GM19328 (cell line): ENCODE results near the gene CLDND2.

Source experiments
- ATAC-seq: cut with Tn5 transposase; IDR thresholded peaks from one replicate; pipeline ENCODE4 v1.9.1; 2021; ENCODE audit warnings: mild to moderate bottlenecking, moderate library complexity; ENCODE audit not compliant: unreplicated experiment

Gene CLDND2

DNA sequence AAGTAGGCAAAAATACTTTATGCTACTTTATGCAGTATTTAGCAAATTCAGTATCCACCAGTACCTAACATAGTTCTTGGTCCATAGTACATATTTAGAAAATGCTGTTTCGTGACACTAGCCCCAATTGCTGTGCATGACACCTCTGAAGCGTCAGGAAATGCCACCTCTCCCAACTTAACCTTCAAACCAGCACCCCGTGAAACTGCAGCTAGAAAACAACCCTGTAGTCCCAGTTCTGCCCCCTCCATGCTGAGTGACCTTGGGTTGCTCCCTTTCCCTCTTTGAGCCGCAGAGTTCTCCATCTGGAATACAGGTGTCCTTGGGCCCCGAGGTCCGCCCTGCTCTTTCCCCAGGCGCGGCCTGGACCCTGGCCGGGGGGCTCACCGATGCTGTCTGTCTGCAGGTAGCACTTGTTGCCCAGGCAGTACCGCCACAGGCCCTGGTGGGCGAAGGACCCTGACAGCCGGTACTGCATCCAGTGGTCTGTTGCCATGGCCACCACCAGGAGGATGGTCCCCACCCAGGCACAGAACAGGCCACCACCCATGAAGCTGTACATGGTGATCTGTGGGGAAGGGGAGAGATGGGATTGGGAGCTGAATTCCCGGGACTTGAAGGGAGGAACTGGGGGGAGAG lies 18.2 kb upstream of the CLDND2 start:
- ATAC-seq = no peak

DNA sequence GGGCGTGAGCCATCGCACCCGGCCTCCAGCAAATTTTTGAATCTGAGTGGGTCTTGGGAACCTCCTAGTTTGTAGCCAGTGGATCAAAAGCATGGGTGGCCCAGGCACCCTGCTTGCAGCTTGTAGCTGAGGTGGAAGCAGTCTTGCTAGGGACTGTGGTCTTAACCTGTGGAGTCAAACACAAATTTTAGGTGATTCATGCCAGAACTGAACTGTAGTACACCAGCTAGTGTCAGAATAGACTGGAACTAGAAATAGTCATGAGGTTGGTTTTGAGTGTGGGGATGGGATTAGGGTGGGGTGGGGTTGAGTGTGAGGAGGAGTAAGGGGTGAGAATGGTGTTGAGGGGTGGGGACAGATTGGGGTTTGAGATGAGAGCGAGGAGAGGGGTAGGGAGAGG lies 13.2 kb upstream of the CLDND2 start:
- no peak for ATAC-seq

DNA sequence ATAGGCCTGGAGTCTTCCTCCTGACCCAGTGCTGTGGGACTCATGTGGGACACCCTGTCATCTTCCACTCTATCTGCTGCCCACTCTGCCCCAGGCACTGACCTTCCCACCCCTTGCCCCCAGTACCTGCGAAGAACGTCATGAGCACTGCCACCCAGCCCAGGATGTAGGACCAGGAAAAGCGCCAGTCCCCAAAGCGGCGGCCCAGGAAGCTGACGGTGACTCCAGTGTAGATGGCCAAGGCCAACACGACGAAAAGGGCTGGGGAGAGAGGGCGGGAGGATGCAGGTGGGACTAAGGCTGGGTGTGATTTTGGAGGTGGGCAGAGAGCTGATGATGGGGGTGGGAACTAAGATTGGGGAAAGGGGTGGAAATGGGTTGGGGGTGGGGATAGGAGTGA lies 11.6 kb upstream of the CLDND2 start:
- no peak for ATAC-seq

DNA sequence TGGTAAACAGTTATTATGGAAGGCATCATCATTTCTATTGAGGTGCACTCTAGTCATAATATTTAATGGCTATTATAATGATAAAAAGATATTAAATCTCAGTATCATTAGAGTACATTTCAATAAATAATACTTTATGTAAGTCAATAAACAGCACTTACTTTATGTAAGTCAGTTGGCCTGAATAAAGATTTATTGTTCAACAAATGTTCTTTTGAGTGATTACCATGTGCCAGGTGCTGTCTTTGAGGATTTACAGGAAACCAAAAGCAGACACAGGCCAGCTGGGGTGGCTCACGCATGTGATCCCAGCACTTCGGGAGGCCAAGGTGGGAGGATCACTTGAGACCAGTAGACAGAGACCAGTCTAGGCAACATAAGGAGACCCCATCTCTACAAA lies 8.6 kb upstream of the CLDND2 start:
- no peak for ATAC-seq

DNA sequence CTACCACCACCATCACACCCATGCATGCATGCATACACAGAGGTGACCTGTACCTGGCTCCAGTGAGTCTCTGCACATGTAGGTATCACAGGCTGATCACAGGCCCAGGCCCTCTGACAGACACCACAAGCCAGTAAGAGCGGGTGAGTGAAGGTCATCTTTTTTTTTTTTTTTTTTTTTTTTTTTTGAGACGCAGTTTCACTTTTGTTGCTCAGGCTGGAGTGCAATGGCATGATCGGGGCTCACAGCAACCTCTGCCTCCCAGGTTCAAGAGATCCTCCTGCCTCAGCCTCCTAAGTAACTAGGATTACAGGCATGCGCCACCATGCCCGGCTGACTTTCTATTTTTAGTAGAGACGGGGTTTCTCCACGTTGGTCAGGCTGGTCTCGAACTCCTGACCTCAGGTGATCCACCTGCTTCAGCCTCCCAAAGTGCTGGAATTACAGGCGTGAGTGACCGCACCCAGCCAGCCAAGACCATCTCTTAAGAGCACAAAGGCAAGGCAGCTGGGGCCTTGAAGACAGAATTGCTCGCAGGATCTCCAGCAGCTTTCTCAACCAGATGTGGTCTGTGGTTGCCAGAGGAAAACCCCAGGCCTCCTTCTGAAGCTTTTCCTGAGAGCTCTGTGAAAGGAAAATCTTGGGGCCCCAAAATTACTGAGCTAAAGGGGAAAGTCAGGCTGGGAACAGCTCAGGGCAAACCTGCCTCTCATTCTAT lies 6.9 kb upstream of the CLDND2 start:
- no peak for ATAC-seq

DNA sequence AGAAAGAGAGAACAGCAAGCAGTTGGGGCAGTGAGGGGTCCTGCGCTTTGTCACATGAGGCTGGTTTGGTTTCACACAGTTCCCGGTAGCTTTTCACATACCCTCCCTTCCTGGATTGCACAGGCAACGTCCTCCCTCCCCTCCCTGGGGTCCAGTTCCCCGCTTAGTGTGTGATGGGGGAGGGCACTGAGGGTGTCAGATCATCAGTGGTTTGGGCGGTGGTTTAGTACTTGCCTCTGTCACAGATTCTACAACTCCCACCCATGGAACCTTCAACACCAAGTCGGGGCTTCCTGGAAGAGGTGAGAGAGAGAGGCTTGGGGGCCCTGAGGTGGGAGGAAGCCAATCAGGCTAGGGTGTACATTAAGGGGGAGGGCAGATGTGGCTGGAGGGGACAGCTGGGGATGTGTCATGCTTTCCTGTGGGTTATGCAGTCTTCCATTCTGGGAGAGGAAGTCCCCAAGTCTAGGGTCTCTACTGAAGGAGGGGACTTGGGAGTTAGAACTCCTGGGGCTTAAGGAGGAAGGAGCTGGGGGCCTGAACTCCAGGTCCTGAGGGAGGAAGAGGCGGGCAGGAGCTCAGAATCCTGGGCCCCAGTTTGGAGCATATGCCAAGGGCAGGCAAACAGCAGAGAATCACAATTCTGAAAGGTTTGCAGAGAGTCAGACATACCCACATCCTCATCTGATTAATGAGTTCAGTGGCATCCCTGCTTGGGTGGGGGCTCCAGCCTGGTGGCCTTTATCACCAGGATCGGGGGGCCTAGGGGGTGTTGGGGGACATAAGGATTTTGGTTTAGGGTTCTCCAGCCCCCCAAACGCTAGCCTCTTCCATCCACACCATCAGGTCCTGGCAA lies 4.1 kb upstream of the CLDND2 start, which contains the start of gene NKG7:
NKG7 (minus strand) TSS at position 6 of the 856 bp plus-strand sequence. CDS start 119 bp downstream, outside the sequence.
- no peak for ATAC-seq

DNA sequence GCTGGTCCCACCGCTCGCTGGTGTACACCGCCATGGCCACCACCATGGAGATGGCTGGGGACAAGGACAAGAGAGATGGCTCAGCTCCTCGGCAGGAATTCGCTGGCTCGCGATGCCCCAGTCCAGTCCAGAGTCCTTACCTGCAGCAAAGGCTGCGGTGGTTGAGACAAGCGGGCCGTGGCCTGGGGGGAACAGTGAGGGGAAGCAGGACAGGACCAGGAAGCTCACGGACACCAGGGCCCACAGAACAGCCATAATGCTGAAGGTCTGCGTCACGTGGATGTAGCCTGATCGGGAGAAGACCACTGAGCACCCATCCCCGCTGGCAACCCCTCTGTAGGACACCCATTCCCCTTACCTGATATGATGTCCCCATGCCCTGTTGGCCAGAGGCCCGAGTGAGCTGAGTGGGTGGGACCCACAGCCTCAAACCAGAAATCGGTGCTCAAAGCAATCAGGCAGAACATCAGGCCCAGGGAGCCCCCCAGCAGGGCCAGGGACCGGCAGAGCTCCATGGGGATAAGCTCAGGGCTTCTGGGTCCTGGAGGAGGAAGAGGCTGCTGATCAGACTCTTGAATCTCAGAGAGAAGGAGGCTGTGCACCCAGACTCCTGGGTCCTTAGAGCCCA lies 3.3 kb upstream of the CLDND2 start:
- no peak for ATAC-seq

DNA sequence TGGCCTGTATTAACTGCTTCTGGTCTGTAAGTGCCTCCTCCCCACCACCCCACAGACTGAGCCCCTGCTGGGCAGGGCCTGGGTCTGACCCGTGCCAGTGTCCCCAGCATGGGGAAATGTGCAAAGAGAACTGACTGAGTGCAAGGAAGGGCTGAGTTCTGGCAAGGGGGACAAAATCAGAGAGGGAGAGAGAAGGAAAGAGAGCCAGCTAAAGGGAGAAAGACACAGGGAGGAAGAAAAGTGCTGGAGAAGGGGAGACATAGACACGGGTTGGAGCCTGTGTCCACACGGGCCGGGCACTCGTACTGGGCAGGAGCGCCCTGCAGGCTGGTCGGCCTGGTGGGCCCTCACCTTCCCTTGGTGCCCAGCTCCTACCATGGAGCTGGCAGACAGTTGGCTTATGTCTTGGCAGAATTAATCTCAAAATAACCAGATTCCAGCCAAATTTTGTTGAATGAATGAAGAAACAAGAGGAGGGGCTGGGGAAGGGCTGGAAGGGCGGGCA lies 2.4 kb upstream of the CLDND2 start:
- no peak for ATAC-seq

DNA sequence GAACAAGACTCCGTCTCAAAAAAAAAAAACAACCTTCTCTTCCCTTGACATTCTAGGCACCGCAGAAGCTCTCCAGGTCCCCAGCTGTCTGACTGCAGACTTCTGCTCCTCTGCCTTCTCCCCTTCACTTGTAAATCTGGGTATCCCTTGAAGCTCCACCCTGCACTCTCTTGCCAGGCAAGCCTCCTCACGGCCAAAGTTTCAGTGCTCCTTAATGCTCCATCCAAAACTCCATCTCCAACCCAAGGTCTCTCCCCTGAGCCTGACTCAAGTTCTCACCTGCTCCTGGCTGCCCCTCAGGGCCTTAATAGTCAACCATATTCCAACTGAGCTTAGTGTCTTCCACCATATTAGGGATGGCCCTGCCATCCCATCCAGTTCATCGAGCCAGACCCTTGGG lies 1.4 kb upstream of the CLDND2 start:
- ATAC-seq = no peak

DNA sequence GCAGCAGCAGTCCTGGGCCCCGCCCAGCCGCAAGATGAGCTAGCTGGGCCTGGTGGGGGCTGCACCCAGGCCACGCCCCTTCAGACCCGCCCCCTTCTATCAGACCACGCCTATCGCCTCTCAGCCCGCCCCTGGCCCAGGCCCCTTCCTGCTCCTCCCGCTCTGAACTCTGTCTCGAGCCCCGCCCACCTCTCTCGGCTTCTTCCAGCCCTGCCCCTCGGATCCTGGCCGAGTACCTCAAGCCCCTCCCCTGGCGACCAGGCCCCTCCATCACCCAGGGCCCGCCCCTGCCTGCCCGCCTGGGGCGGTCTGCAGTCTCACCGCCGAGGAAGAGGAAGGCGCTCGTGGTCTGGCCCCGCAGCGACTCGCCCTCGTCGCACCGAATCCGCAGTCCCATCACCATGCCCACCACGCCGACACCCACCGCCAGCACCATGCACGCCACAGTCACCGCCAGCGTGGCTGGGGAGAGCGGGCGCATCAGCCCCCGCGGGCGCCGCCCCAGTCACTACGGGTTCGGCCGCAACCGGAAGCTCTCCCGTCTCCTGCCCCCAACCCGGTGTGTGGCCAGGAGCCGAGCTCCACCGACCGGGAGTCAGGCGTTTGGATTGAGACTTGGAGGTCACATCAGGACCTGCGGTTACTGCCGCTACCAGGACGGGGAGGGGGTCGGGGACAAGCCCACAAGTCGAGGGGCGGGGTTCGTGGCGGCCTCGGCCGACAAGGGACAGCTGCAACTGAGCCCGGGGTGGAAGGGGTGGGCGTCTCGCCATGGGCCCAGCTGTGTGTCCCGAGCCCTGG lies 1.0 kb downstream of the CLDND2 start:
- ATAC-seq = peak; percentile 74

DNA sequence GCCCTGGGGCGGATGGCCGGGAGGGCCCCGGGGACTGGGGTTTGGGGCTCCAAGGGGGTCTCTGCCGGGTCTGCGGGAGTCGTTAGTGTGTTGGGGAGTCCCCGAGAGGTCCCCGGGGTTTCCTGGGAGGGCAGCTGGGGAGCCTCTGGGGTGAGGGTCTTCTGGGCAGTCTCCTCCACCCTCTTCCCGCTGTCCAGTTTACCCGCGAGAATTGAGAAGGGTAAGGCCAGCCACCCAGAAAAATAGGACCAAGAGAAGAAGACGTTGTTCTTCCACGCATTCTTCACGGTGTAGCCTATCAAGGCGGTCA lies 1.6 kb downstream of the CLDND2 start:
- no peak for ATAC-seq

DNA sequence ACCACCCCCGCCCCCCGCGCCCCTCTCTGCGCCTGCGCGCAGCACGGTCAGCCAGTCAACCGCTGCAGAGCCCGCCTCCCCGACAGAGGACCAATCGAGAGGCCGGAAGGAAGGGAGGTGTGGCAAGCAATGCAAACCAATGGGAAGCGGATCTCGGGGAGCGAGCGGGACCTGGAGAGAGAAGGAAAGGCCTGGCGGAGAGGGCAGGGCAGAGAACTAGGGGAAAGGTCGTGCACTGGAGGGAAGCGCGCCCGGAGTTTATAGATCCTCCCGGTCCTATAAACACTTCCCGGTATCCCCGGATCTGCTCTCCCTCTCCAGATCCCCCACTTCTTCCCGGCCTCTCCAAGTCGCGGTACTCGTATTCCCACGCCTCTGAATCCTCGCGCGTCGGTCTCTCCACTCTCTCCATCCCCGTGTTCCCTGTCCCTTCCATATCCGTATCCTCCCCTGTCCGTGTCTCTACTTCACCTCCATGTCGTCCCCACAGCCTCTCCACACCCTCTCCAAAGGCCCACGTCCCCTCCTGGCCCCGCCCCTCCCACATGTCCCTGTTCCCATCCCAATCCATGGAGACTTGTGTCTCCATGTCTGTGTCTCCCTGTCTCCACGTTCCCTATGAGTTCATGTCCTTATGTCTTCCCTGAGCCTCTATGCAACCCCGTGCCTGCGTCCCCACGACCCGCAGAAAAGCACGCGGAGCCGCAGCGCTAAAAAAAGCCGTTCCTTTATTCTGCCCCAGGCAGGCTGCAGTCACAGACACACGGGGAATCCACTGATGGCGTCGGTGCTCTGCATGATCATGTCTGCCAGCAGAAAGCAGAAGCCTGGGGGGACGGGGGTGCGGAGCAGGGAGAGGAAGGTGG lies 2.2 kb downstream of the CLDND2 start:
- peak; percentile 43 for ATAC-seq

DNA sequence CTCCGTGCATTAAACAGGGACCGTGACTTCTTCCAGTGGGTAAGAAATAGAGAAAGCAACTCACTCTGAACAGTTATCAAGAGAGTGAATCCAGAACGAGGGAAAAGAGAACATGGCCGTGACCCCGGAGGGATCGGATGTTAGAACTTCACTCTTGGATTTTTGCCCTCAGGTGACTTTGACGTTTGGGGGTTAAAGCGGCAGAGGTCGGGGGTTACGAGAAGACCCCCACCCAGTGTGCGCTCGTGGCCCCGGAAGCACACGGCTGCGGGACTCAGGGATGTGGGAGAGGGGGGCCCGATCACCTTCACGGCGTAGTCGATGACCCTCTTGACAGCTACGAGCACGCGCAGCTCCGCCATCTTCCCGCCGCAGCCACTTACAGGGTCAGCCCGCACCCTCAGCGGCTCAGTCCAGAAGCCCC lies 2.8 kb downstream of the CLDND2 start, which contains the start of gene ETFB:
ETFB (minus strand) TSS at position 424 of the 424 bp plus-strand sequence; CDS start at position 362, 62 bp downstream.
- no peak for ATAC-seq

DNA sequence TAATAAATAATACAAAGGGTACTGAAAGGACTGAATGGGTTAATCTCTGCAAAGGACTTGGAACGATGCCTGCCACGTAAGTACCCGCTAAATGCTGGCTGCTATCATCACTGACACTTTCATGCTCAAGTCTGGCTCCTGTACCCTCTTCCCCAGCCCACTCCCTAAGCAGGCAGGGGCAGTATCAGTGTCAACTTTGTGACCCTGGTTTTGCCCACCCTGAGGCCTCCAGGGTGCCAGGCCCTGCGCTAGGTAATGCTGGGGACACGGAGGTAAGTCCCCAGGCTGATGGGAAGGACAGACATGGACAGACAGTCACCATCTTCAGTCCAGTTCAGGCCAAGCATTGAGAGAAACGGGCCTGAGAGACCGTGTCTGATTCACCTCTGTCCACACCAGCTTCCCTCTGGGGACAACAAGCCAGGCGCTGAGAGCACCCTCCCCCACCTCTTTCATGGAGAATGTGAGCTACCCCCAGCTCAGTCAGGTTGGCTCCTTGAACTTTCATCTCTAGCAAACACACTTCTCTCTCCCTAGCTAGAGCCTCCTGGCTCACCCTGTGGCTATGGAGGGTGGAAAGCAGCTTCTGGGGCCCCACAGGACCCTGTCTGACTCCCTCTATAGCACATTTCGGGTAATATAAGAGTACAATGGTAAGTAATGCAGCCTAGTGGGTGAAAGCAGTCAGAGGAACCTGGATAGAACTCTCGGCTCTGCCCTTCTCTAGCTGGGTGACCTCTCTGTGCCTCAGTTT lies 3.4 kb downstream of the CLDND2 start:
- no peak for ATAC-seq

DNA sequence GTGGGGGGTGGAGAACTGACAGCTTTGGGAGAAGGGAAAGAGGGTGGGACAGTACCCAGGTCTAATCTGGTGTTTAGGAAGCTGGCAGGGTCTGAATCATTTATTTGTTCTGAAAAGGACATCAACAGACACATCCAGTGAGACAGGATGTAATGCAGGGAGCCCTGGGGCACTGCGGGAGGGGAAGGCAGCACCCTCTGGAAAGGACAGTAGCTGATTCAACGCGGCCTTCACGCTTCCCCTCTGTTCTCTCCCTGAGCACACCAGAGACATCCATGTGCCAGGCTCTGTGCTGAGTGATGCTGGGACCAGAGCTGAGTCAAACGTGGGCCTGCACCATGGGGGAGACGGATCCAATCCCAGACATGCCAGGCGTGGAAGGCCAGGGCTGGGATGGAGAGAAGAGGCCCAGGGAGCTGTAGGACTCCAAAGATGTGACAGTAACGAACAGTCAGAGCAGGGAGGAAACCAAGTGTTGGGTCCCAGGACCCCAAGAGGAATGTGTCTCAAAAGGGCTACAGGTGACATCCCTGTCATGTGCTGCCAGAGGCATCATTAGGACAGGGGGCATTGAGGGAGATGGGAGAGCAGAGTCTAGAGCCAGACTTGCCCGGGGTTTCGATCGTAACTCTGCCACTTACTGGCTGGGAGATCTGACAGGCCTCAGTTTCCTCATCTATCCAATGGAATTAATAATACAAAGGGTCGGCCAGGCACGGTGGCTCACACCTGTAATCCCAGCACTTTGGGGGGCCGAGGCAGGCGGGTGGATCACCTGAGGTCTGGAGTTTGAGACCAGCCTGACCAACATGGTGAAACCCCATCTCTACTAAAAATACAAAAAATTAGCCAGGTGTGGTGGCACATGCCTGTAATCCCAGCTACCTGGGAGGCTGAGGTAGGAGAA lies 4.3 kb downstream of the CLDND2 start:
- no peak for ATAC-seq

DNA sequence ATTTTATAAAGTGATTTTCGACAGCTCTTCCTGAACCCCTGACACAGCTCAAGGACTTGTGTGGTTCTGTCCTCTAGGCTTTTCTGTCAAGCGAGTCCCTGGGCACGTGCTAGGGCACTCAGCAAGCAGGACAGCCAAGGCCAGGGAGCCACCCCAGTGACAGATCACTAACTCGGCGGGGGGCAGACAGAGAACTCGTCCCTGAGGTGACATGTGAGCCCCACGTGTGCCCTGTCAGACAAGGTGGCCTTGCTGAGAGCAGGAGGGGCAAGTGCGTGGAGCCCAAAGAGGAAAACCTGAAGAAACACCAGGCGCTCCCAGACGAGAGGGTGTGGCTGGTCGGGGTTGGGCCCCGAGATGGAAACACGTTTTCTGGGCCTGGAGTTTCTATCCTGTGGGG lies 7.6 kb downstream of the CLDND2 start:
- no peak for ATAC-seq

DNA sequence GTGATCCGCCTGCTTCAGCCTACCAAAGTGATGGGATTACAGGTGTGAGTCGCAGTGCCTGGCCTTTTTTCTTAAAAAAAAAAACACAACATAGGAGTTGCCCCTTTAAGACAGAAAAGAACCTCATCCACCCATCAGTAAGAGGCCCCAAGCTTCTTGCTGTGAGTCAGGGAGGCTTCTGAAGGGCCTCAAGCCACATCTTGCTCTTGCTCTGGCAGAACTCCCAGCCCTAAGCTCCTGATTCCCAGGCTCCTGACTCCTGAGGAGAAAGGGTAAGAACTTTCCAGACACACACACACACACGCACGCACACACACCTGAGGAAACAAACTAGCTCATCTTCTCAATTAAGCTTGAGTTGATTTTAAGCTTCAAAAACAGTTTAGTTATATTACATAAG lies 9.5 kb downstream of the CLDND2 start:
- no peak for ATAC-seq

DNA sequence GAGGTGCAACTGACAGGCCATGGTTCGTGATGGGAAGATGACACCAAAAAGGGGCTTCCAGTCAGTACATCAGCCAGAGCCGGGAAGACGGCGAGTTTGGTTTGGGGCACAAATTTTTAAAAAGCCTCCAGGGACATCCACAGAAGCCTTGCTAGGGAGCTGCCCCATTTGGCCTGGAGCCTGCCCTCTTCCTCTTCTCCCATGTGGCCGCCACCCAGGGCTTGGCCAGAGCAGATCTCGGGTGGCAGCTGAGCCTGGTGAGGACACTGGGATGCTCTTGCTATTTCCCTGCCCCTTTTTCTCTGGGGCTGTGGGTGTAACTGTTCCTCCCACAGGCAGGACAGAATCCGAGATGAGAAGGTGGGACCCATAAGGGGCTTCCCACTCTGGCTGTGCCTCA lies 10.9 kb downstream of the CLDND2 start:
- ATAC-seq = no peak
